ENCODE data around the gene CACNA2D3. TPM values are rescaled to one million over a fixed set of nuclear protein-coding genes. Genes with fewer than 3 reads are reported as not detected.

The CACNA2D3 gene
- total RNA-seq, 4 donors from 2014 or later = 0.94 to 3.6 (median 2.1) TPM

- TF ChIP-seq, protein P1, sequence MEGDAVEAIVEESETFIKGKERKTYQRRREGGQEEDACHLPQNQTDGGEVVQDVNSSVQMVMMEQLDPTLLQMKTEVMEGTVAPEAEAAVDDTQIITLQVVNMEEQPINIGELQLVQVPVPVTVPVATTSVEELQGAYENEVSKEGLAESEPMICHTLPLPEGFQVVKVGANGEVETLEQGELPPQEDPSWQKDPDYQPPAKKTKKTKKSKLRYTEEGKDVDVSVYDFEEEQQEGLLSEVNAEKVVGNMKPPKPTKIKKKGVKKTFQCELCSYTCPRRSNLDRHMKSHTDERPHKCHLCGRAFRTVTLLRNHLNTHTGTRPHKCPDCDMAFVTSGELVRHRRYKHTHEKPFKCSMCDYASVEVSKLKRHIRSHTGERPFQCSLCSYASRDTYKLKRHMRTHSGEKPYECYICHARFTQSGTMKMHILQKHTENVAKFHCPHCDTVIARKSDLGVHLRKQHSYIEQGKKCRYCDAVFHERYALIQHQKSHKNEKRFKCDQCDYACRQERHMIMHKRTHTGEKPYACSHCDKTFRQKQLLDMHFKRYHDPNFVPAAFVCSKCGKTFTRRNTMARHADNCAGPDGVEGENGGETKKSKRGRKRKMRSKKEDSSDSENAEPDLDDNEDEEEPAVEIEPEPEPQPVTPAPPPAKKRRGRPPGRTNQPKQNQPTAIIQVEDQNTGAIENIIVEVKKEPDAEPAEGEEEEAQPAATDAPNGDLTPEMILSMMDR (IDR thresholded peaks at IDR 0.05; ENCODE audit: low read depth) = no peak
Measured at GRCh38 chr3:54213907-54214306, 91.6 kb downstream of the CACNA2D3 start.

DNA sequence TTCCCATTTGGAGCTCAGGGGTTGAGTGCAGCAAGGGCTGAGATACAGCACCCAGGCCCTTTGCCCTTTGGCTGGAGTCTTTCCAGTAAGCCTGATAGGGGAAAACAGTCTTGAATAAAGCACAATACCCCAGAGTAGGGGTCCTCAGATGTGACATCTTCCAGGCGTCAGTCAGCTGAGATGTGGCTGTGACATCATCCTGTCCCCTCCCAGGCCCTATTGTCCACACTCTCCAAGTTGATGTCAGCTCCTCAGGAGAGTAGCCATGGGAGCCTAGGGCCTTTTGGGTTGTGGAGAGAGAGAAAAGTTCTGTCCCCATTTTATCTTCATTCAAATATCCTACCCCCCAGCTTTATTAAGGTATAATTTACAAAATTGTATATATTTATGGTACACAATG lies 92.5 kb downstream of the CACNA2D3 start:
- TF ChIP-seq, protein P1 (IDR thresholded peaks at IDR 0.05; ENCODE audit: low read depth) = no peak

DNA sequence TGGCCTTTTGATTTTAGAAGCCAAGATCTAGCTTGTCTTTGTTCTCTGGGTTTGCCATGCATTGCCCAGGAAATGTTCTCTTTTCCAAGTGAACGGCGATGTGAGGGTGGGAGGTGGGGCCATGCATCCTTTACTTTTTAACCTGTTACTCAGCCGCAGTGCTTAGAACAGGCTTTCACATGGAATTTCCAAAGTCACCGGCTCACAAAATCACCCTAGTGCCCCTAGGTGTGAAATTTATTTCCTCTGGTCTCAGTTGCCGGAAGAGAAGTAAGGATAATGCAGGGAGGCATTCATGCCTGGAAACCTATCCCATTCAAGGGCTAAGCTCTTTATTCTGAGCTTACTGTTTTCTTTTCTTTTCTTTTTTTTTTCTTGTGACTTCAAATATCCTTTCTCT lies 93.2 kb downstream of the CACNA2D3 start:
- TF ChIP-seq, protein P1 (IDR thresholded peaks at IDR 0.05; ENCODE audit: low read depth) = no peak

- TF ChIP-seq, protein P1 (IDR thresholded peaks at IDR 0.05; ENCODE audit: low read depth) = no peak
Measured at GRCh38 chr3:54217828-54218227, 95.5 kb downstream of the CACNA2D3 start.

DNA sequence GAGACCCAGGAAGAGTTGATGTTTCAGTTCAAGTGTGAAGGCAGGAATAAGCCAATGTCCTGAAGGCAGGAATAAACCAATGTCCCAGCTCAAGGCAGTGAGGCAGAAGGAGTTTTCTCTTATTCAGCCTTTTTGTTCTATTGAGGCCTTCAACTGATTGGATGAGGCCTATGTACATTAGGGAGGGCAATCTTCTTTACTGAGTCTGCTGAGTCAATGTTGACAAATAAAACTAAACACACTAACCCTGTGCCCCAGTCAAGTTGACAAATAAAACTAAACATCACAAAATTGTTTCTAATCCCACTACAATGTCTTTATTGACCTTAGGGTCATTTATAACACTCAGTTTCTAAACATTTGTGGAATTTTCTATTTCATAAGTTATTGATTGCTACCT lies 100.0 kb downstream of the CACNA2D3 start:
- TF ChIP-seq, protein P1 (IDR thresholded peaks at IDR 0.05; ENCODE audit: low read depth) = no peak

GRCh38 chr3:54223063-54223462 lies 100.7 kb downstream of the CACNA2D3 start:
- TF ChIP-seq, protein P1 (IDR thresholded peaks at IDR 0.05; ENCODE audit: low read depth) = no peak

- TF ChIP-seq, protein P1 (IDR thresholded peaks at IDR 0.05; ENCODE audit: low read depth) = no peak
Measured at GRCh38 chr3:54225841-54226528, 103.6 kb downstream of the CACNA2D3 start.
